Common myeloid progenitor, CD34-positive (primary cell): Measurements from ENCODE around the gene ITPR2.
A peak's percentile ranks its signal among the peaks of the same experiment; 100 is the strongest.

Experiments used
- CTCF ChIA-PET: fragments of 350-600 bp; sonication (Branson Sonifier 250); formaldehyde crosslinking; loops from one replicate; lab custom pipeline; 2021; ENCODE audit warnings: antibody characterized with exemption; lab: Charles Lee
- POLR2A ChIA-PET: fragments of 350-600 bp; sonication (Branson Sonifier 250); formaldehyde crosslinking; loops from one replicate; lab custom pipeline; 2021; ENCODE audit warnings: antibody characterized with exemption; lab: Charles Lee
- DNase-seq, 3 donors: peaks; one replicate each; pipeline versions ENCODE4 v3.0.0 to v3.0.0-alpha.2; 2013
- H3K27ac ChIP-seq, 2 experiments: 1 replicate in 1 of 2; 2 replicates in 1 of 2; pipeline ENCODE4 v1.7.0; 2013; ENCODE audit warnings: inconsistent platforms in 2 of 2, low read length in 2 of 2, mild to moderate bottlenecking in 2 of 2, low read depth in 1 of 2, moderate library complexity in 1 of 2; ENCODE audit not compliant: severe bottlenecking in 2 of 2, insufficient read depth in 1 of 2, poor library complexity in 1 of 2
- H3K27me3 ChIP-seq, 5 experiments: replicated peaks in 2 of 5; 1 replicate in 3 of 5; 2 replicates in 2 of 5; pipeline versions ENCODE4 v1.6.1 to v1.7.0; 2013; ENCODE audit warnings: low read length in 4 of 5, mild to moderate bottlenecking in 2 of 5, moderate library complexity in 2 of 5, inconsistent platforms in 1 of 5; ENCODE audit not compliant: insufficient read depth in 5 of 5, control insufficient read depth in 4 of 5
- H3K36me3 ChIP-seq, 4 experiments: 1 replicate in 2 of 4; 2 replicates in 2 of 4; pipeline versions ENCODE4 v1.6.1 to v1.7.0; 2013; ENCODE audit warnings: low read length in 3 of 4, control low read depth in 1 of 4, mild to moderate bottlenecking in 1 of 4; ENCODE audit not compliant: control insufficient read depth in 4 of 4, insufficient read depth in 4 of 4
- H3K4me1 ChIP-seq, 4 experiments: 1 replicate in 3 of 4; 2 replicates in 1 of 4; pipeline versions ENCODE4 v1.6.1 to v1.7.1; 2013; ENCODE audit warnings: low read length in 3 of 4, mild to moderate bottlenecking in 3 of 4, control low read depth in 1 of 4, inconsistent platforms in 1 of 4, moderate library complexity in 1 of 4; ENCODE audit not compliant: control insufficient read depth in 4 of 4, insufficient read depth in 4 of 4; ENCODE audit errors: control extremely low read depth in 1 of 4
- H3K4me3 ChIP-seq, 7 experiments: 1 replicate in 4 of 7; 2 replicates in 3 of 7; pipeline versions ENCODE4 v1.5.1 to v1.7.0; 2013; ENCODE audit warnings: mild to moderate bottlenecking in 7 of 7, low read length in 6 of 7, moderate library complexity in 6 of 7, inconsistent platforms in 2 of 7, low read depth in 2 of 7, control low read depth in 1 of 7; ENCODE audit not compliant: insufficient read depth in 4 of 7, control insufficient read depth in 1 of 7; ENCODE audit errors: extremely low read depth in 1 of 7
- H3K9me3 ChIP-seq, 5 experiments: 1 replicate in 4 of 5; 2 replicates in 1 of 5; pipeline versions ENCODE4 v1.6.1 to v1.7.1; 2013; ENCODE audit warnings: low read length in 4 of 5, mild to moderate bottlenecking in 2 of 5, inconsistent platforms in 1 of 5, low read depth in 1 of 5, moderate library complexity in 1 of 5; ENCODE audit not compliant: control insufficient read depth in 4 of 5, insufficient read depth in 2 of 5; ENCODE audit errors: control extremely low read depth in 1 of 5
- WGBS: methylation state at CpG from one replicate; pipeline ENCODE4 v1.1.5; 2013; ENCODE audit not compliant: insufficient coverage; 5-methylcytosine and 5-hydroxymethylcytosine counted together

The ITPR2 gene

GRCh38 chr12:26666286-26666685 is 166.7 kb downstream of the ITPR2 start:
- WGBS = 99% methylated on average over 5 of the region's 5 CpGs
- H3K36me3 ChIP-seq = peaks cover 5 to 31% (median 18%) of the 10 kb centered on the region in 4 experiments
- no peak overlapping the region for H3K27ac ChIP-seq
- H3K4me3 ChIP-seq = no peak overlapping the region
- H3K27me3 ChIP-seq = no peaks in the 10 kb centered on the region
- H3K9me3 ChIP-seq = no peaks in the 10 kb centered on the region
- H3K4me1 ChIP-seq = no peaks in the 10 kb centered on the region
- ChIA-PET CTCF (no interaction called here), POLR2A (interaction anchor here (0.8 kb wide), 1 partner anchor 88 kb away, joined by 3 read pairs; no protein-coding TSS in a partner anchor)
- DNase-seq = no peak

- DNase-seq = no peak
- H3K27me3 ChIP-seq = no peaks in the 10 kb centered on the region
- ChIA-PET CTCF (no interaction called here), POLR2A (no interaction called here)
- H3K4me1 ChIP-seq = no peaks in the 10 kb centered on the region
- H3K36me3 ChIP-seq = peaks cover 16 to 56% (median 37%) of the 10 kb centered on the region in 4 experiments
- H3K4me3 ChIP-seq = no peak overlapping the region
- H3K27ac ChIP-seq = no peak overlapping the region
- H3K9me3 ChIP-seq = no peaks in the 10 kb centered on the region
- WGBS = 100% methylated on average over 1 of the region's 3 CpGs
These were observed 171.6 kb downstream of the ITPR2 start for GRCh38 chr12:26661399-26661798.

GRCh38 chr12:26659930-26660329 is 173.1 kb downstream of the ITPR2 start:
- no peaks in the 10 kb centered on the region for H3K4me1 ChIP-seq
- no peak overlapping the region for H3K27ac ChIP-seq
- 100% methylated on average over 2 of the region's 2 CpGs for WGBS
- POLR2A ChIA-PET = no interaction called here
- H3K27me3 ChIP-seq = no peaks in the 10 kb centered on the region
- no peaks in the 10 kb centered on the region for H3K9me3 ChIP-seq
- CTCF ChIA-PET = interaction anchor here (1.0 kb wide), 1 partner anchor 42 kb away, joined by 3 read pairs; no protein-coding TSS in a partner anchor
- H3K36me3 ChIP-seq = peaks cover 20 to 57% (median 42%) of the 10 kb centered on the region in 4 experiments
- no peak overlapping the region for H3K4me3 ChIP-seq
- DNase-seq = no peak

GRCh38 chr12:26658991-26659390 is 174.0 kb downstream of the ITPR2 start:
- Histone ChIP-seq H3K4me3 (no peak overlapping the region), H3K9me3 (no peaks in the 10 kb centered on the region), H3K36me3 (peaks cover 25 to 64% (median 47%) of the 10 kb centered on the region in 4 experiments), H3K4me1 (no peaks in the 10 kb centered on the region), H3K27ac (no peak overlapping the region), H3K27me3 (no peaks in the 10 kb centered on the region)
- ChIA-PET CTCF (interaction anchor here (1.0 kb wide), 1 partner anchor 43 kb away, joined by 3 read pairs; no protein-coding TSS in a partner anchor), POLR2A (interaction anchor here (1.0 kb wide), 1 partner anchor 18 kb away, joined by 3 read pairs; no protein-coding TSS in a partner anchor)
- DNase-seq = no peak
- 100% methylated on average over 3 of the region's 4 CpGs for WGBS

- CTCF ChIA-PET = interaction anchor here (0.5 kb wide), 1 partner anchor 265 kb away, joined by 3 read pairs; no protein-coding TSS in a partner anchor
- Histone ChIP-seq H3K4me1 (no peaks in the 10 kb centered on the region), H3K27ac (no peak overlapping the region), H3K27me3 (no peaks in the 10 kb centered on the region), H3K4me3 (no peak overlapping the region), H3K9me3 (peaks cover 0 to 5% (median 0%) of the 10 kb centered on the region in 5 experiments), H3K36me3 (peaks cover 27 to 80% (median 43%) of the 10 kb centered on the region in 4 experiments)
- POLR2A ChIA-PET = no interaction called here
- DNase-seq = no peak
These were observed 178.4 kb downstream of the ITPR2 start for GRCh38 chr12:26654623-26655022.

- 100% methylated on average over 2 of the region's 7 CpGs for WGBS
- Histone ChIP-seq H3K4me1 (no peaks in the 10 kb centered on the region), H3K9me3 (peaks cover 0 to 5% (median 0%) of the 10 kb centered on the region in 5 experiments), H3K4me3 (no peak overlapping the region), H3K27me3 (no peaks in the 10 kb centered on the region), H3K27ac (no peak overlapping the region), H3K36me3 (peaks cover 20 to 65% (median 32%) of the 10 kb centered on the region in 4 experiments)
- DNase-seq = peak; percentile 40 to 66 (median 60)
- POLR2A ChIA-PET = interaction anchor here (0.6 kb wide), 1 partner anchor 635 kb away, joined by 4 read pairs; no protein-coding TSS in a partner anchor
- CTCF ChIA-PET = interaction anchor here (0.7 to 1.7 kb wide), 6 partner anchors 10 to 555 kb away, joined by 3 to 7 read pairs (median 4); no protein-coding TSS in a partner anchor
These were observed 181.3 kb downstream of the ITPR2 start for GRCh38 chr12:26651566-26652188.

GRCh38 chr12:26651036-26651435 is 182.0 kb downstream of the ITPR2 start:
- CTCF ChIA-PET = interaction anchor here (0.7 to 1.7 kb wide), 2 partner anchors 39 to 549 kb away, joined by 3 to 4 read pairs; no protein-coding TSS in a partner anchor
- Histone ChIP-seq H3K27me3 (no peaks in the 10 kb centered on the region), H3K27ac (no peak overlapping the region), H3K36me3 (peaks cover 17 to 59% (median 27%) of the 10 kb centered on the region in 4 experiments), H3K4me3 (no peak overlapping the region), H3K4me1 (no peaks in the 10 kb centered on the region), H3K9me3 (peaks cover 0 to 5% (median 0%) of the 10 kb centered on the region in 5 experiments)
- POLR2A ChIA-PET = no interaction called here
- DNase-seq = no peak
